ENCODE results near the gene PLEKHM2.

PLEKHM2 gene

GRCh38 chr1:15714406-15715136 is 30.5 kb downstream of the PLEKHM2 start:
- no peak for ATAC-seq (ENCODE audit: insufficient read depth, low read depth)

DNA sequence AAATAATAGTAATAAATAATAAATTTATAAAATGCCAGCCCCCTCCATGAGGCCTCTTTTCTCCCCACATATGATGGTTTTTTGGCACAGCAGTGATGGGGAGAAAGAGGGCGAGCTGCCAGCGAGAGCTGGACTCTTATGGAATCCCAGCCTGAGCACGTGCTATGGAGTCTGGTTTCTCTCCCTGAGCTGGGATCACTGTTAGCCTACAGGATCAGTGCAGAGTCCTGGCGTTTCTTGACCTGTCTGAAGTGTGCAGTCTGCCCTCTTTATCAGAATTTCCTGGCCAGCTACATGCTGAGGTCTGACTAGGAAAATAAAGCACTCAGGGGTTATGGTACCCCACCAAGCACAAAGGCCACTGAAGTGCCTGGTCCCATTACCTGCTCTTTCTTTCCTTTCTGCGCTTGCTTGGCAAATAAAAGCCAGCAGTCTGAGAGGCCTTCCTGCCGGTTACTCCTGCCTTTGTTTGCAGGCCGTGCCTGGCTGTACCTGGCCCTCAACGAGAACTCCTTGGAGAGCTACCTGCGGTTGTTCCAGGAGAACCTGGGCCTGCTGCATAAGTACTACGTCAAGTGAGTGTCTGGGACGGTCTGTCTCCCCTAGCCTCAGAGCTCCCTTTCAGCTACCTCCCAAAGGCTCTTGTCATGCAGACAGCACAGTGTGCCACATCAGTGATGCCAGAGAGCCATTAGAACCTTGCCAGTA is 33.5 kb downstream of the PLEKHM2 start:
- H2AFZ ChIP-seq (ENCODE audit: low read depth, low read length), result no peak overlapping the region
- no peak for ATAC-seq (ENCODE audit: insufficient read depth, low read depth)
- DNase-seq, result no peak

More at GRCh38 chr1:15714406-15715136, 30.5 kb downstream of the PLEKHM2 start:
- TF ChIP-seq, protein P1, sequence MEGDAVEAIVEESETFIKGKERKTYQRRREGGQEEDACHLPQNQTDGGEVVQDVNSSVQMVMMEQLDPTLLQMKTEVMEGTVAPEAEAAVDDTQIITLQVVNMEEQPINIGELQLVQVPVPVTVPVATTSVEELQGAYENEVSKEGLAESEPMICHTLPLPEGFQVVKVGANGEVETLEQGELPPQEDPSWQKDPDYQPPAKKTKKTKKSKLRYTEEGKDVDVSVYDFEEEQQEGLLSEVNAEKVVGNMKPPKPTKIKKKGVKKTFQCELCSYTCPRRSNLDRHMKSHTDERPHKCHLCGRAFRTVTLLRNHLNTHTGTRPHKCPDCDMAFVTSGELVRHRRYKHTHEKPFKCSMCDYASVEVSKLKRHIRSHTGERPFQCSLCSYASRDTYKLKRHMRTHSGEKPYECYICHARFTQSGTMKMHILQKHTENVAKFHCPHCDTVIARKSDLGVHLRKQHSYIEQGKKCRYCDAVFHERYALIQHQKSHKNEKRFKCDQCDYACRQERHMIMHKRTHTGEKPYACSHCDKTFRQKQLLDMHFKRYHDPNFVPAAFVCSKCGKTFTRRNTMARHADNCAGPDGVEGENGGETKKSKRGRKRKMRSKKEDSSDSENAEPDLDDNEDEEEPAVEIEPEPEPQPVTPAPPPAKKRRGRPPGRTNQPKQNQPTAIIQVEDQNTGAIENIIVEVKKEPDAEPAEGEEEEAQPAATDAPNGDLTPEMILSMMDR (IDR thresholded peaks at IDR 0.05; ENCODE audit: borderline replicate concordance, extremely low read depth, low read length, poor library complexity, severe bottlenecking), result no peak
- no peak for TF ChIP-seq EZH2 (IDR thresholded peaks at IDR 0.05; ENCODE audit: borderline replicate concordance, low read depth, low read length, severe bottlenecking)
- no peaks in the 10 kb centered on the region for H3K4me1 ChIP-seq (ENCODE audit: insufficient read depth, low read length)
- DNase-seq, result no peak
- H2AFZ ChIP-seq (ENCODE audit: low read depth, low read length), result no peak overlapping the region
- H4K20me1 ChIP-seq (ENCODE audit: insufficient read depth, low read length), result peaks cover 21% of the 10 kb centered on the region
- H3K27me3 ChIP-seq (ENCODE audit: insufficient read depth, low read length, poor library complexity), result no peaks in the 10 kb centered on the region
- H3K9ac ChIP-seq (ENCODE audit: low read depth, low read length), result no peak overlapping the region
- no peak overlapping the region for H3K27ac ChIP-seq (ENCODE audit: low read length)
- peaks cover 26% of the 10 kb centered on the region for H3K79me2 ChIP-seq (ENCODE audit: insufficient read depth, low read length)
- H3K36me3 ChIP-seq (ENCODE audit: insufficient read depth, low read length), result peaks cover 41% of the 10 kb centered on the region
- no peak overlapping the region for H3K4me3 ChIP-seq (ENCODE audit: low read depth in 1 of 2, low read length in 2 of 2)
- H3K4me2 ChIP-seq (ENCODE audit: insufficient read depth, low read length), result no peak overlapping the region
- no peaks in the 10 kb centered on the region for H3K9me3 ChIP-seq (ENCODE audit: insufficient read depth, low read length, severe bottlenecking)

DNA sequence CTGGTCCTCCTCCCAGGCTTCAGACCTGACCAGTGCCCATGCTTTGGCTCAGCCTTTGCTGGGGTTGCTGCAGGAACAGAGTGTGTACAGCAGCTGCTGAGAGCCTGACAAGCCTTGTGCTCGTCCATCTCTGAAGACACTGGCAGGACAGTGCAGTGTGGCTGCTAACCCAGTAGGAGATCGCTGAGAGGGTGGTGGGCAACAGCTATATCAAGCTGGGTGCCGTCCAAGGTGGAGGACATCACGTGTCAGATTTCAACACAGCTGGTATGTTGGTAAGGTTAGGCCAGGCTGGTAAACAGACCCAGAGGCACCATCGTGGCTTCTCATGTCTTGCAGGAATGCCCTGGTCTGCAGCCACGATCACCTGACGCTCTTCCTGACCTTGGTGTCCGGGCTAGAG is 34.1 kb downstream of the PLEKHM2 start:
- Histone ChIP-seq H3K27ac (ENCODE audit: low read length) (no peak overlapping the region), H3K9me3 (ENCODE audit: insufficient read depth, low read length, severe bottlenecking) (no peaks in the 10 kb centered on the region), H2AFZ (ENCODE audit: low read depth, low read length) (no peak overlapping the region), H4K20me1 (ENCODE audit: insufficient read depth, low read length) (peaks cover 14% of the 10 kb centered on the region), H3K4me3 (ENCODE audit: low read depth in 1 of 2, low read length in 2 of 2) (no peak overlapping the region), H3K4me2 (ENCODE audit: insufficient read depth, low read length) (no peak overlapping the region), H3K36me3 (ENCODE audit: insufficient read depth, low read length) (peaks cover 61% of the 10 kb centered on the region), H3K27me3 (ENCODE audit: insufficient read depth, low read length, poor library complexity) (no peaks in the 10 kb centered on the region), H3K79me2 (ENCODE audit: insufficient read depth, low read length) (peaks cover 12% of the 10 kb centered on the region), H3K4me1 (ENCODE audit: insufficient read depth, low read length) (no peaks in the 10 kb centered on the region), H3K9ac (ENCODE audit: low read depth, low read length) (no peak overlapping the region)
- DNase-seq (no peak), ATAC-seq (ENCODE audit: insufficient read depth, low read depth) (no peak)
- no peak for TF ChIP-seq EZH2 (IDR thresholded peaks at IDR 0.05; ENCODE audit: borderline replicate concordance, low read depth, low read length, severe bottlenecking)
- TF ChIP-seq, protein P1 (IDR thresholded peaks at IDR 0.05; ENCODE audit: borderline replicate concordance, extremely low read depth, low read length, poor library complexity, severe bottlenecking), result no peak

More for the DNA sequence above, 33.5 kb downstream of the PLEKHM2 start:
- no peaks in the 10 kb centered on the region for H3K4me1 ChIP-seq (ENCODE audit: insufficient read depth, low read length)
- H3K4me3 ChIP-seq (ENCODE audit: low read depth in 1 of 2, low read length in 2 of 2), result no peak overlapping the region
- no peaks in the 10 kb centered on the region for H3K27me3 ChIP-seq (ENCODE audit: insufficient read depth, low read length, poor library complexity)
- H3K4me2 ChIP-seq (ENCODE audit: insufficient read depth, low read length), result no peak overlapping the region
- H3K27ac ChIP-seq (ENCODE audit: low read length), result no peak overlapping the region
- H3K9me3 ChIP-seq (ENCODE audit: insufficient read depth, low read length, severe bottlenecking), result no peaks in the 10 kb centered on the region
- peaks cover 12% of the 10 kb centered on the region for H3K79me2 ChIP-seq (ENCODE audit: insufficient read depth, low read length)
- H3K36me3 ChIP-seq (ENCODE audit: insufficient read depth, low read length), result peaks cover 54% of the 10 kb centered on the region
- peaks cover 14% of the 10 kb centered on the region for H4K20me1 ChIP-seq (ENCODE audit: insufficient read depth, low read length)
- H3K9ac ChIP-seq (ENCODE audit: low read depth, low read length), result no peak overlapping the region
- TF ChIP-seq, protein P1 (IDR thresholded peaks at IDR 0.05; ENCODE audit: borderline replicate concordance, extremely low read depth, low read length, poor library complexity, severe bottlenecking), result no peak
- no peak for TF ChIP-seq EZH2 (IDR thresholded peaks at IDR 0.05; ENCODE audit: borderline replicate concordance, low read depth, low read length, severe bottlenecking)

All from DND-41 (cell line).